Measurements from ENCODE around the gene SCEL.

- TF ChIP-seq POLR2A (IDR thresholded peaks at IDR 0.05; ENCODE audit: low read length) (no peak), GATA1 (IDR thresholded peaks at IDR 0.05; ENCODE audit: low read depth, low read length) (no peak)
Observed at GRCh38 chr13:77619655-77620054, 84.1 kb downstream of the SCEL start.
